Suprapubic skin (tissue), 4 donors: ENCODE measurements around the gene JMJD1C.

ENCODE experiments used
- CTCF ChIP-seq, 2 donors: fragments of 200-600 bp in 1 of 2; fragments of 450-650 bp in 1 of 2; sonication (generic) in 1 of 2; IDR thresholded peaks; one replicate each; pipeline ENCODE4 v1.5.1; 2016 to 2019; ENCODE audit warnings: antibody characterized with exemption in 2 of 2, mild to moderate bottlenecking in 1 of 2, moderate library complexity in 1 of 2
- EP300 ChIP-seq: sonication (generic); formaldehyde crosslinking; IDR thresholded peaks from one replicate; pipeline ENCODE4 v1.6.1; 2017; ENCODE audit warnings: antibody characterized with exemption
- POLR2A ChIP-seq, 2 donors: fragments of 450-650 bp; IDR thresholded peaks; one replicate each; pipeline ENCODE4 v1.6.1; 2017; ENCODE audit warnings: antibody characterized with exemption in 2 of 2, mild to moderate bottlenecking in 2 of 2, moderate library complexity in 2 of 2
- POLR2AphosphoS5 ChIP-seq, 3 donors: sonication (generic); formaldehyde crosslinking; IDR thresholded peaks; one replicate each; pipeline ENCODE4 v1.6.1; 2017; ENCODE audit warnings: antibody characterized with exemption in 3 of 3

- TF ChIP-seq CTCF (IDR thresholded peaks at IDR 0.05), result no peak
- TF ChIP-seq EP300, result no peak
- no peak for TF ChIP-seq POLR2A (IDR thresholded peaks at IDR 0.05)
- no peak for TF ChIP-seq POLR2AphosphoS5 (IDR thresholded peaks at IDR 0.05)
These were observed 121.5 kb downstream of the JMJD1C start for GRCh38 chr10:63344269-63344668.
